Astrocyte of the cerebellum (primary cell): ENCODE results near the gene SCARB2.

Experiments used
- DNase-seq: peaks from one replicate; pipeline ENCODE4 v3.0.0-alpha.2; 2011; ENCODE audit warnings: low read depth
- H3K4me3 ChIP-seq: 2 replicates; pipeline ENCODE4 v1.5.1; 2011; ENCODE audit warnings: mild to moderate bottlenecking, low read depth, low read length, moderate library complexity
- CTCF ChIP-seq: IDR thresholded peaks from 2 replicates; pipeline ENCODE4 v1.5.1; 2012; ENCODE audit warnings: low read length, low read depth, moderate library complexity, mild to moderate bottlenecking; ENCODE audit errors: missing control alignments
- in situ Hi-C: cut with HindIII; loops from 2 replicates; pipeline ENCODE4 v1.10.0; 2017; ENCODE audit warnings: low sequenced_read_pairs

The SCARB2 gene

GRCh38 chr4:76204936-76205335 is 8.7 kb downstream of the SCARB2 start:
- TF ChIP-seq CTCF, result no peak
- in situ Hi-C loops, result no loop called here
- no peak overlapping the region for H3K4me3 ChIP-seq
- DNase-seq, result no peak

DNA sequence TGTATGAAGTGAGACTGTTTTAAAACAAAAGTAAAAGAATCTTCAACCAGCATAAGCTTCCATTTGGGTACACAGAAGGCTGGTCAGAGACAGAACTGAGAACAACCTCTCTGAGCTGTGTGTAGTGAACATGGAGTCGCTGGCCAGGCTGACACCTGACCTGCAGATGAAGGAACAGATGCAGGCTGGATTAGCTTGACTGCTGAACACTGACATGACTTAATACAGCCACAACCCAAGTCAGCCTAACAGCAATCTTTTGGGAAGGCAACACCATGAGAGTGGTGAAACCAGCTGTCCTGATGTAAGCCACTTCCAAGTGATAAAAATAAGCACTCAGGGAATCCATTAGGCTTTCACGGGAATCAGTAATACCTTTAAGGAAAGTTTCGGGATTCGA is 10.1 kb downstream of the SCARB2 start:
- DNase-seq, result no peak
- TF ChIP-seq CTCF, result no peak
- no peak overlapping the region for H3K4me3 ChIP-seq
- in situ Hi-C loops, result no loop called here

GRCh38 chr4:76201276-76201675 is 12.3 kb downstream of the SCARB2 start:
- no peak for DNase-seq
- no peak for TF ChIP-seq CTCF
- no peak overlapping the region for H3K4me3 ChIP-seq
- in situ Hi-C loops, result no loop called here

DNA sequence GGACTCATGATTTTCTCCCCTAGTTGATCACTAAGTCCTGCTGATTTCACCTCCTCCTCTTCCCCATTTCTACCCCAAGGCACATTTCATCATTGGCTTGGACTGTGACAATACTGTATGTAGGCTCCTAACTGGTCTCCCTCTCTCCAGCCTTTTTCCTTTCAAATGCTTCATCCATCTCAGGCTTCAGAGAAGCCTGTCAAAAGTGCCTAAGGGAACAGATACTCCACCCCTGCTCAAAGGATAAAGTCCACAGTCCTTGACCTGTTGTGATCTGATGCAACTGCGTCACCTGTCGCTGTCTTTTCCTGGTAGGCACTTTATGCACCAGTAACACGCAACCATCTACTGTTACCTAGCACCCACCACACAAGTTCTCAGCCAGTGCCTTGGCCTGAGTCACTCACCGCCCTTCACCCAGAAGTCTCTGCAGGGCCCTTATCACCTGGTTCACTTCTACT is 12.8 kb downstream of the SCARB2 start:
- no peak for TF ChIP-seq CTCF
- in situ Hi-C loops, result no loop called here

GRCh38 chr4:76199664-76200211 is 13.9 kb downstream of the SCARB2 start:
- no peak for DNase-seq

More for the DNA sequence above, 12.8 kb downstream of the SCARB2 start:
- no peak for DNase-seq
- H3K4me3 ChIP-seq, result no peak overlapping the region

GRCh38 chr4:76198411-76199237 is 15.0 kb downstream of the SCARB2 start:
- TF ChIP-seq CTCF, result no peak
- DNase-seq, result peak; percentile 62
- H3K4me3 ChIP-seq, result no peak overlapping the region
- in situ Hi-C loops, result no loop called here

More at GRCh38 chr4:76199664-76200211, 13.9 kb downstream of the SCARB2 start:
- TF ChIP-seq CTCF, result no peak
- in situ Hi-C loops, result no loop called here
- no peak overlapping the region for H3K4me3 ChIP-seq
